IPS-18a (cell line): Measurements from ENCODE around the gene DHRSX.
"Not testable (repeated sequence)": the region's sequence is repeated elsewhere in the genome, so short reads cannot be mapped to it uniquely, and the experiment has no call there.

ENCODE experiments used
- H3K27ac ChIP-seq: one replicate; pipeline ENCODE4 v1.5.1; 2013; ENCODE audit warnings: low read length
- H3K27me3 ChIP-seq: one replicate; pipeline ENCODE4 v1.6.1; 2013; ENCODE audit warnings: mild to moderate bottlenecking, low read length; ENCODE audit not compliant: control insufficient read depth, insufficient read depth
- H3K36me3 ChIP-seq: one replicate; pipeline ENCODE4 v1.6.1; 2013; ENCODE audit warnings: low read depth, low read length; ENCODE audit not compliant: control insufficient read depth
- H3K4me1 ChIP-seq: one replicate; pipeline ENCODE4 v1.6.1; 2013; ENCODE audit warnings: low read depth, low read length; ENCODE audit not compliant: control insufficient read depth
- H3K4me3 ChIP-seq: one replicate; pipeline ENCODE4 v1.5.1; 2013; ENCODE audit warnings: low read length
- H3K9ac ChIP-seq: one replicate; pipeline ENCODE4 v1.6.1; 2013; ENCODE audit warnings: mild to moderate bottlenecking, low read length, moderate library complexity
- H3K9me3 ChIP-seq: one replicate; pipeline ENCODE4 v1.6.1; 2013; ENCODE audit warnings: low read depth, low read length; ENCODE audit not compliant: control insufficient read depth

Gene DHRSX

GRCh38 chrX:2516623-2517022, 15.8 kb upstream of the DHRSX start:
- no peaks in the 10 kb centered on the region for H3K27me3 ChIP-seq
- no peaks in the 10 kb centered on the region for H3K36me3 ChIP-seq
- no peaks in the 10 kb centered on the region for H3K9me3 ChIP-seq
- H3K9ac ChIP-seq: no peak overlapping the region
- no peak overlapping the region for H3K4me3 ChIP-seq
- peaks cover 5% of the 10 kb centered on the region for H3K4me1 ChIP-seq
- H3K27ac ChIP-seq: no peak overlapping the region

GRCh38 chrX:2514131-2514530, 13.4 kb upstream of the DHRSX start:
- Histone ChIP-seq H3K9me3 (no peaks in the 10 kb centered on the region), H3K9ac (no peak overlapping the region), H3K27me3 (no peaks in the 10 kb centered on the region), H3K27ac (no peak overlapping the region), H3K4me3 (no peak overlapping the region), H3K36me3 (no peaks in the 10 kb centered on the region), H3K4me1 (peaks cover 3% of the 10 kb centered on the region)

GRCh38 chrX:2513121-2513664, 12.4 kb upstream of the DHRSX start:
- Histone ChIP-seq H3K27ac (no peak overlapping the region), H3K36me3 (no peaks in the 10 kb centered on the region), H3K9me3 (no peaks in the 10 kb centered on the region), H3K9ac (no peak overlapping the region), H3K4me3 (no peak overlapping the region), H3K27me3 (no peaks in the 10 kb centered on the region), H3K4me1 (peaks cover 3% of the 10 kb centered on the region)

- no peaks in the 10 kb centered on the region for H3K36me3 ChIP-seq
- no peaks in the 10 kb centered on the region for H3K27me3 ChIP-seq
- peaks cover 3% of the 10 kb centered on the region for H3K4me1 ChIP-seq
- H3K4me3 ChIP-seq: no peak overlapping the region
- H3K27ac ChIP-seq: no peak overlapping the region
- H3K9ac ChIP-seq: no peak overlapping the region
- H3K9me3 ChIP-seq: no peaks in the 10 kb centered on the region
Observed at GRCh38 chrX:2512501-2512900, 11.7 kb upstream of the DHRSX start.

- Histone ChIP-seq H3K9ac (no peak overlapping the region), H3K4me1 (peaks cover 3% of the 10 kb centered on the region), H3K4me3 (no peak overlapping the region), H3K36me3 (no peaks in the 10 kb centered on the region), H3K27ac (no peak overlapping the region), H3K9me3 (no peaks in the 10 kb centered on the region), H3K27me3 (no peaks in the 10 kb centered on the region)
Observed at GRCh38 chrX:2511326-2511725, 10.6 kb upstream of the DHRSX start.

GRCh38 chrX:2508648-2509335, 8.0 kb upstream of the DHRSX start:
- no peaks in the 10 kb centered on the region for H3K27me3 ChIP-seq
- no peak overlapping the region for H3K9ac ChIP-seq
- H3K27ac ChIP-seq: no peak overlapping the region
- H3K9me3 ChIP-seq: no peaks in the 10 kb centered on the region
- no peaks in the 10 kb centered on the region for H3K36me3 ChIP-seq
- peaks cover 3% of the 10 kb centered on the region for H3K4me1 ChIP-seq
- H3K4me3 ChIP-seq: no peak overlapping the region

GRCh38 chrX:2507904-2508627, 7.3 kb upstream of the DHRSX start:
- Histone ChIP-seq H3K27me3 (no peaks in the 10 kb centered on the region), H3K27ac (no peak overlapping the region), H3K4me3 (no peak overlapping the region), H3K36me3 (no peaks in the 10 kb centered on the region), H3K9ac (no peak overlapping the region), H3K9me3 (no peaks in the 10 kb centered on the region), H3K4me1 (no peaks in the 10 kb centered on the region)

- Histone ChIP-seq H3K9me3 (no peaks in the 10 kb centered on the region), H3K9ac (no peak overlapping the region), H3K27ac (no peak overlapping the region)
Observed at GRCh38 chrX:2507196-2507595, 6.4 kb upstream of the DHRSX start.

GRCh38 chrX:2505341-2505740, 4.6 kb upstream of the DHRSX start:
- not testable (repeated sequence) for H3K36me3 ChIP-seq, H3K4me3 ChIP-seq, H3K27ac ChIP-seq, H3K4me1 ChIP-seq, H3K9ac ChIP-seq, H3K27me3 ChIP-seq, H3K9me3 ChIP-seq

More at GRCh38 chrX:2507196-2507595, 6.4 kb upstream of the DHRSX start:
- Histone ChIP-seq H3K36me3 (no peaks in the 10 kb centered on the region), H3K4me3 (no peak overlapping the region), H3K27me3 (no peaks in the 10 kb centered on the region), H3K4me1 (no peaks in the 10 kb centered on the region)

- H3K27ac ChIP-seq: no peak overlapping the region
- no peak overlapping the region for H3K9ac ChIP-seq
- H3K27me3 ChIP-seq: no peaks in the 10 kb centered on the region
- H3K9me3 ChIP-seq: no peaks in the 10 kb centered on the region
- no peaks in the 10 kb centered on the region for H3K36me3 ChIP-seq
- no peaks in the 10 kb centered on the region for H3K4me1 ChIP-seq
- no peak overlapping the region for H3K4me3 ChIP-seq
Observed at GRCh38 chrX:2504706-2505332, 4.0 kb upstream of the DHRSX start.

GRCh38 chrX:2503591-2504500, 3.1 kb upstream of the DHRSX start:
- H3K27me3 ChIP-seq: no peaks in the 10 kb centered on the region
- H3K9me3 ChIP-seq: no peaks in the 10 kb centered on the region
- H3K27ac ChIP-seq: no peak overlapping the region
- H3K9ac ChIP-seq: no peak overlapping the region
- H3K4me3 ChIP-seq: no peak overlapping the region
- H3K4me1 ChIP-seq: peaks cover 6% of the 10 kb centered on the region
- H3K36me3 ChIP-seq: no peaks in the 10 kb centered on the region
